Measurements from ENCODE around the gene SLC44A5. TPM values are rescaled to one million over a fixed set of nuclear protein-coding genes. Genes with fewer than 3 reads are reported as not detected.
A peak's percentile ranks its signal among the peaks of the same experiment; 100 is the strongest.

SLC44A5 gene
- total RNA-seq, 1 donor from 2014 or later = 3.7 TPM

- no peak for DNase-seq (ENCODE audit: low read depth)
- H3K27me3 ChIP-seq (ENCODE audit: control insufficient read depth, insufficient read depth, low read length) = no peaks in the 10 kb centered on the region
- no peak for TF ChIP-seq CTCF (IDR thresholded peaks at IDR 0.05; ENCODE audit: insufficient read depth, low read length, poor library complexity, severe bottlenecking)
- no peak overlapping the region for H3K4me3 ChIP-seq (ENCODE audit: low read depth, low read length)
- H3K36me3 ChIP-seq (ENCODE audit: control insufficient read depth, insufficient read depth, low read length) = no peaks in the 10 kb centered on the region
These were observed 365.7 kb downstream of the SLC44A5 start for GRCh38 chr1:75245239-75245638.

- Histone ChIP-seq H3K4me3 (ENCODE audit: low read depth, low read length) (no peak overlapping the region), H3K36me3 (ENCODE audit: control insufficient read depth, insufficient read depth, low read length) (no peaks in the 10 kb centered on the region), H3K27me3 (ENCODE audit: control insufficient read depth, insufficient read depth, low read length) (no peaks in the 10 kb centered on the region)
- no peak for DNase-seq (ENCODE audit: low read depth)
- no peak for TF ChIP-seq CTCF (IDR thresholded peaks at IDR 0.05; ENCODE audit: insufficient read depth, low read length, poor library complexity, severe bottlenecking)
These were observed 367.8 kb downstream of the SLC44A5 start for GRCh38 chr1:75243124-75243523.

DNA sequence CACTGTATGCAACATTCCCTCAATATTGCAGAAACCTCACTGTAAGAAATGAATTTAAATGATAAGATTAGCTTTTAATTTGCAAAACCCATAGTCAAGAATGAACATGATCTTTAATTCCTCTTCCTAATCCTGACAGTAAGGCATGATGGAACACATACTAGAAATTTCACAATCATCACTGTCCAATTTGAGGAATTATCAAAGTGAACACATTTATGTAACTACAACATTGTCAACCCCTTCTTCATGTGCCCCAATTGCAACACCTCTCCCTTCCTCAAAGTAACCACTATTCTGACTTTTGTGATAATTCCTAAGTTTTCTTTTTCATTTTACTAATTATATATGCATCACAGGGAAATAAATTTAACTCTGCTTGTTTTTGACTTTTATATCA lies 373.6 kb downstream of the SLC44A5 start:
- H3K4me3 ChIP-seq (ENCODE audit: low read depth, low read length) = no peak overlapping the region
- DNase-seq (ENCODE audit: low read depth) = no peak
- TF ChIP-seq CTCF (IDR thresholded peaks at IDR 0.05; ENCODE audit: insufficient read depth, low read length, poor library complexity, severe bottlenecking) = no peak
- no peaks in the 10 kb centered on the region for H3K36me3 ChIP-seq (ENCODE audit: control insufficient read depth, insufficient read depth, low read length)
- no peaks in the 10 kb centered on the region for H3K27me3 ChIP-seq (ENCODE audit: control insufficient read depth, insufficient read depth, low read length)

DNA sequence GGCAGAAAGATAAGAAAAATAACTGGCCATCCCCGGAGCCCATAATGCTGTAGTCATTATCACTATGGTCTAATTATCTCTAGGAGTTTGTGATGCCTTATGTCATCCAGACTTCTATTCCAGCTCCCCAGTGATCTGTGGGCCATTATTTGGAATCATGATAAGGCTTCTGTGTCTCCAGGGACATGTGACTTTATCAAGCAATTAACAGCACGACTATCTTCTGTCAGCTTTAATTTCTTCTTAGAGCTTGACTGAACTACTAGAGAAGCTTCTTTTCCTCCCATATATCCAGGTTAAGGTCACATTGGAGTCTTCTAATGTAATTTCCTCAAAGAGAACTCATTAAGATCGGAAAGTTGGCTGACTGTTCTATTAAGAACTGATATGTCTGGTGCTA lies 376.4 kb downstream of the SLC44A5 start:
- Histone ChIP-seq H3K4me3 (ENCODE audit: low read depth, low read length) (no peak overlapping the region), H3K36me3 (ENCODE audit: control insufficient read depth, insufficient read depth, low read length) (no peaks in the 10 kb centered on the region), H3K27me3 (ENCODE audit: control insufficient read depth, insufficient read depth, low read length) (no peaks in the 10 kb centered on the region)
- DNase-seq (ENCODE audit: low read depth) = no peak
- no peak for TF ChIP-seq CTCF (IDR thresholded peaks at IDR 0.05; ENCODE audit: insufficient read depth, low read length, poor library complexity, severe bottlenecking)

GRCh38 chr1:75233302-75233929 lies 377.5 kb downstream of the SLC44A5 start:
- Histone ChIP-seq H3K4me3 (ENCODE audit: low read depth, low read length) (no peak overlapping the region), H3K36me3 (ENCODE audit: control insufficient read depth, insufficient read depth, low read length) (no peaks in the 10 kb centered on the region), H3K27me3 (ENCODE audit: control insufficient read depth, insufficient read depth, low read length) (no peaks in the 10 kb centered on the region)
- DNase-seq (ENCODE audit: low read depth) = no peak
- peak; percentile 66 for TF ChIP-seq CTCF (IDR thresholded peaks at IDR 0.05; ENCODE audit: insufficient read depth, low read length, poor library complexity, severe bottlenecking)

- DNase-seq (ENCODE audit: low read depth) = no peak
- no peak for TF ChIP-seq CTCF (IDR thresholded peaks at IDR 0.05; ENCODE audit: insufficient read depth, low read length, poor library complexity, severe bottlenecking)
- no peak overlapping the region for H3K4me3 ChIP-seq (ENCODE audit: low read depth, low read length)
- H3K27me3 ChIP-seq (ENCODE audit: control insufficient read depth, insufficient read depth, low read length) = no peaks in the 10 kb centered on the region
- H3K36me3 ChIP-seq (ENCODE audit: control insufficient read depth, insufficient read depth, low read length) = no peaks in the 10 kb centered on the region
These were observed 390.8 kb downstream of the SLC44A5 start for GRCh38 chr1:75220072-75220471.

Data from kidney epithelial cell (primary cell).